ENCODE results near the gene CEBPE. TPM values are rescaled to one million over a fixed set of nuclear protein-coding genes. Genes with fewer than 3 reads are reported as not detected.

CEBPE gene
- polyA plus RNA-seq, 1 donor from 2014 or later = not detected

GRCh38 chr14:23089498-23090253 lies 29.4 kb downstream of the CEBPE start:
- Histone ChIP-seq H3K4me3 (ENCODE audit: low read length) (no peak overlapping the region), H3K36me3 (ENCODE audit: insufficient read depth, low read length) (no peaks in the 10 kb centered on the region), H3K9ac (ENCODE audit: low read length) (no peak overlapping the region), H3K79me2 (replicated peaks; ENCODE audit: insufficient read depth, low read length) (peaks cover 27% of the 10 kb centered on the region), H3K27me3 (ENCODE audit: insufficient read depth, low read depth, low read length) (no peaks in the 10 kb centered on the region), H3F3A (ENCODE audit: insufficient read depth, low read length, poor library complexity, severe bottlenecking) (no peaks in the 10 kb centered on the region), H3K9me2 (ENCODE audit: insufficient read depth, low read length) (no peaks in the 10 kb centered on the region), H3K9me3 (ENCODE audit: low read length) (no peaks in the 10 kb centered on the region), H3K4me2 (ENCODE audit: low read length) (no peak overlapping the region), H4K20me1 (ENCODE audit: insufficient read depth) (no peaks in the 10 kb centered on the region), H2AFZ (ENCODE audit: low read depth, low read length) (no peak overlapping the region), H3K27ac (ENCODE audit: low read length) (no peak overlapping the region)
- TF ChIP-seq EZH2 (IDR thresholded peaks at IDR 0.05; ENCODE audit: borderline replicate concordance, insufficient read depth, low read length, poor library complexity, severe bottlenecking) = no peak
- TF ChIP-seq RAD21 (conservative IDR thresholded peaks at IDR 0.05) = no peak
- no peak for TF ChIP-seq TAF1 (IDR thresholded peaks at IDR 0.05; ENCODE audit: low read depth)
- TF ChIP-seq, protein P1, sequence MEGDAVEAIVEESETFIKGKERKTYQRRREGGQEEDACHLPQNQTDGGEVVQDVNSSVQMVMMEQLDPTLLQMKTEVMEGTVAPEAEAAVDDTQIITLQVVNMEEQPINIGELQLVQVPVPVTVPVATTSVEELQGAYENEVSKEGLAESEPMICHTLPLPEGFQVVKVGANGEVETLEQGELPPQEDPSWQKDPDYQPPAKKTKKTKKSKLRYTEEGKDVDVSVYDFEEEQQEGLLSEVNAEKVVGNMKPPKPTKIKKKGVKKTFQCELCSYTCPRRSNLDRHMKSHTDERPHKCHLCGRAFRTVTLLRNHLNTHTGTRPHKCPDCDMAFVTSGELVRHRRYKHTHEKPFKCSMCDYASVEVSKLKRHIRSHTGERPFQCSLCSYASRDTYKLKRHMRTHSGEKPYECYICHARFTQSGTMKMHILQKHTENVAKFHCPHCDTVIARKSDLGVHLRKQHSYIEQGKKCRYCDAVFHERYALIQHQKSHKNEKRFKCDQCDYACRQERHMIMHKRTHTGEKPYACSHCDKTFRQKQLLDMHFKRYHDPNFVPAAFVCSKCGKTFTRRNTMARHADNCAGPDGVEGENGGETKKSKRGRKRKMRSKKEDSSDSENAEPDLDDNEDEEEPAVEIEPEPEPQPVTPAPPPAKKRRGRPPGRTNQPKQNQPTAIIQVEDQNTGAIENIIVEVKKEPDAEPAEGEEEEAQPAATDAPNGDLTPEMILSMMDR (IDR thresholded peaks at IDR 0.05; ENCODE audit: poor library complexity, severe bottlenecking) = no peak
- TF ChIP-seq POLR2AphosphoS5 (IDR thresholded peaks at IDR 0.05) = no peak
- no peak for TF ChIP-seq MXI1 (conservative IDR thresholded peaks at IDR 0.05; ENCODE audit: poor library complexity, severe bottlenecking)
- no peak for TF ChIP-seq EP300 (conservative IDR thresholded peaks at IDR 0.05; ENCODE audit: poor library complexity, severe bottlenecking)
- no peak for TF ChIP-seq REST (IDR thresholded peaks at IDR 0.05; ENCODE audit: borderline replicate concordance)
- no peak for TF ChIP-seq SMC3 (conservative IDR thresholded peaks at IDR 0.05; ENCODE audit: poor library complexity)

DNA sequence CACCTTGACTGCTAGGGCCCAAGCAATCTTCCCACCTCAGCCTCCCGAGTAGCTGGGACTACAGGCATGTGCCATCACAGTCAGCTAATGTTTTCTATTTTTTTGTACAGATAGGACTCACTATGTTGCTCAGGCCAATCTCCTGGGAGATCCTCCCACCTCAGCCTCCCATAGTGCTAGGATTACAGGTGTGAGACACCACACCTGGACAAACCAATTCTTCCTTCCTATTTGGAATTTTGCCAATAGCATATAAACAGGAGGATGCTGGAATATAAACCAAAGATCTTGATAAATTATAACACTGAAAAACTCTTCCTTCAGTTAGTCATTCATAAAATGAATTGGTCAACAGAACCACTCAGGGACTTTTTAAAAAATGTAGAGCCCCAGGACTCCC lies 32.5 kb downstream of the CEBPE start:
- H4K20me1 ChIP-seq (ENCODE audit: insufficient read depth) = no peaks in the 10 kb centered on the region
- H2AFZ ChIP-seq (ENCODE audit: low read depth, low read length) = no peak overlapping the region
- H3K9me3 ChIP-seq (ENCODE audit: low read length) = no peaks in the 10 kb centered on the region
- no peak for TF ChIP-seq SMC3 (conservative IDR thresholded peaks at IDR 0.05; ENCODE audit: poor library complexity)
- no peak overlapping the region for H3K9ac ChIP-seq (ENCODE audit: low read length)
- H3K79me2 ChIP-seq (replicated peaks; ENCODE audit: insufficient read depth, low read length) = no peaks in the 10 kb centered on the region
- H3K36me3 ChIP-seq (ENCODE audit: insufficient read depth, low read length) = no peaks in the 10 kb centered on the region
- no peaks in the 10 kb centered on the region for H3K27me3 ChIP-seq (ENCODE audit: insufficient read depth, low read depth, low read length)
- H3K4me3 ChIP-seq (ENCODE audit: low read length) = no peak overlapping the region
- H3K27ac ChIP-seq (ENCODE audit: low read length) = no peak overlapping the region
- H3K9me2 ChIP-seq (ENCODE audit: insufficient read depth, low read length) = no peaks in the 10 kb centered on the region
- no peak overlapping the region for H3K4me2 ChIP-seq (ENCODE audit: low read length)
- H3F3A ChIP-seq (ENCODE audit: insufficient read depth, low read length, poor library complexity, severe bottlenecking) = no peaks in the 10 kb centered on the region
